Thymus (tissue), 11 donors: ENCODE measurements around the gene ENTHD1. TPM values are rescaled to one million over a fixed set of nuclear protein-coding genes. Genes with fewer than 3 reads are reported as not detected.
A peak's percentile ranks its signal among the peaks of the same experiment; 100 is the strongest.

Experiments
- DNase-seq, 9 donors: peaks; one replicate each; pipeline ENCODE4 v3.0.0-alpha.2; 2013; ENCODE audit warnings: low spot score in 9 of 9, low read depth in 6 of 9, missing footprints in 1 of 9
- H3K27ac ChIP-seq, 2 donors: one replicate each; pipeline ENCODE4 v1.5.1; 2013; ENCODE audit warnings: control low read depth in 1 of 2, low read depth in 1 of 2, low read length in 1 of 2, mild to moderate bottlenecking in 1 of 2, moderate library complexity in 1 of 2
- H3K27me3 ChIP-seq, 2 donors: one replicate each; pipeline ENCODE4 v1.5.1; 2013; ENCODE audit warnings: low read length in 1 of 2; ENCODE audit not compliant: control insufficient read depth in 2 of 2, insufficient read depth in 1 of 2
- H3K36me3 ChIP-seq, 2 donors: one replicate each; pipeline ENCODE4 v1.5.1; 2013; ENCODE audit warnings: low read length in 1 of 2, mild to moderate bottlenecking in 1 of 2, moderate library complexity in 1 of 2; ENCODE audit not compliant: control insufficient read depth in 2 of 2, insufficient read depth in 2 of 2
- H3K4me1 ChIP-seq, 2 donors: one replicate each; pipeline ENCODE4 v1.5.1; 2013; ENCODE audit warnings: low read length in 2 of 2; ENCODE audit not compliant: control insufficient read depth in 2 of 2, insufficient read depth in 2 of 2
- H3K4me3 ChIP-seq, 2 donors: one replicate each; pipeline ENCODE4 v1.5.1; 2013; ENCODE audit warnings: low read length in 2 of 2, control low read depth in 1 of 2, mild to moderate bottlenecking in 1 of 2
- H3K9me3 ChIP-seq, 2 donors: one replicate each; pipeline ENCODE4 v1.5.1; 2013; ENCODE audit warnings: low read length in 1 of 2, mild to moderate bottlenecking in 1 of 2; ENCODE audit not compliant: control insufficient read depth in 2 of 2, insufficient read depth in 1 of 2
- WGBS: extraction: QIAGEN DNeasy Blood & Tissue Kit; methylation state at CpG from one replicate; pipeline ENCODE4 v1.1.7; 2013; 5-methylcytosine and 5-hydroxymethylcytosine counted together
- polyA plus RNA-seq: library from polyadenylated mRNA; stranded (reverse); fragments of 200-250 nt; gene quantifications from one replicate; pipeline ENCODE4 v1.2.3, GENCODE V29; 2013
- total RNA-seq: library from RNA; stranded (reverse); fragments of 120-200 nt; gene quantifications from one replicate; pipeline ENCODE4 v1.2.4, GENCODE V29; 2013
- donor health status: healthy.

ENTHD1 gene
- total and polyA plus RNA-seq, 2 donors, result 0.85 to 1.2 TPM

DNA sequence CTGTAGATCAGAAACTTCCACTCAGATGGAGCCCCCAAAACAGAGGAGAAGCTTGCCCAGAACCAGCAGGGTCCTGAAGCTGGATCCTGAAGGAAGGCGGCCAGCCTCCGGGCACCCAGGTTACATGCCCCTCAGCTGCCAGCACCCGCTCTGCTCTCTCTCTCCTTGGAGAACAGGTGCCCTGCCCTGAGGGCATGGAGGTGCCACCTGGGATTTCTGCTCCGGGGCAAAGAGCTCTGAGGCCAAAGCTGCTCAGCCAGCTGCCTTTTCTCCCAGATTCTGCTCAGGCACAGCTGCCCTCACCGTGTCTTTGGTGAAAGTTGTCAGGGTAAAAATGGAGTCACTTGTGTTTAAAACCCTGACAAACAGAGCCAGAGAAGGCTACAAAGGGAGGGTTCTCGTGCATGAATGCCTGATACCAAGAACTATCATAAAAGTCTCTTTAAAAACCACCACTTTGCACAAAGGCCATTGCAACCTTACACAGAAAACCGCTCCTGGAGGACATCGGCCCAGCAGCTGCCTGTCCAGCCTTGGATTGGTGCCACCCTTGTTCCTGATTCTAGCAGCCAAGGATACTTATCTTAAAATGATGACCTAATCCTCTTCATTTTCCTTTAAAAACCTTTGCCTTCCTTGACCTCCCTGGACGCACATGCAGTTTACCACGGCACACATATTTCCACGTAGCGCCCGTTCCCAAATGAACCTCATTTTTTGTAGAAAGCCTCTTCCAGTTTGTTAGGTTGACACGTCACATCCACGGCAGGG, 183.0 kb downstream of the ENTHD1 start:
- H3K9me3 ChIP-seq, result no peaks in the 10 kb centered on the region
- H3K27ac ChIP-seq, result no peak overlapping the region
- peaks cover 0 to 3% of the 10 kb centered on the region in 2 donors for H3K4me1 ChIP-seq
- H3K27me3 ChIP-seq, result peaks cover 0 to 34% of the 10 kb centered on the region in 2 donors
- 94% methylated on average over 15 of the region's 15 CpGs for WGBS
- no peak for DNase-seq
- no peaks in the 10 kb centered on the region for H3K36me3 ChIP-seq
- H3K4me3 ChIP-seq, result no peak overlapping the region

DNA sequence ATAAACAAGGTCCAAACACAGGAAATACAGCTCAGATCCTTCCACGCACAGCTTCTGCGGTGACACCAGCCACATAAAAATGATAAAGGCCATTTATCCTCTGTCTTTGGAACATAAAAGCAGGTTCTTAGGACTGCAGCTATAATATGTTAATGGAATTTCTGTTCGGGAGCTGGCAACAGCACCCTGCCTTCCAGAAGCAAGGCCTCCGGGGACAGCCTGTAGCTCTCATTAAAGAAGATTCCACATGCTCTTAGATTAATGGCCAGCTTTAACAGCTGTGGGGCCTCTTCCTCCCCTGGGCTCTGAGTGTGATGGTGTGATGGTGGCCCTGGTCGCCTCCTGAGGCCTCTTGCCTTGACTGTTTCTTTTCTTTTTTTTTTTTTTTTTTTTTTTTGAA, 185.7 kb downstream of the ENTHD1 start:
- H3K4me1 ChIP-seq, result peaks cover 0 to 6% of the 10 kb centered on the region in 2 donors
- H3K9me3 ChIP-seq, result no peaks in the 10 kb centered on the region
- peaks cover 0 to 28% of the 10 kb centered on the region in 2 donors for H3K27me3 ChIP-seq
- WGBS, result 95% methylated on average over 5 of the region's 5 CpGs
- no peak for DNase-seq
- no peaks in the 10 kb centered on the region for H3K36me3 ChIP-seq
- H3K27ac ChIP-seq, result no peak overlapping the region
- H3K4me3 ChIP-seq, result no peak overlapping the region

- no peaks in the 10 kb centered on the region for H3K9me3 ChIP-seq
- no peak overlapping the region for H3K4me3 ChIP-seq
- WGBS, result 97% methylated on average over 5 of the region's 5 CpGs
- peaks cover 0 to 25% of the 10 kb centered on the region in 2 donors for H3K27me3 ChIP-seq
- no peaks in the 10 kb centered on the region for H3K36me3 ChIP-seq
- no peak for DNase-seq
- H3K27ac ChIP-seq, result no peak overlapping the region
- H3K4me1 ChIP-seq, result peaks cover 0 to 6% of the 10 kb centered on the region in 2 donors
Measured at GRCh38 chr22:39707351-39707750, 186.2 kb downstream of the ENTHD1 start.

- no peak overlapping the region for H3K4me3 ChIP-seq
- peak overlapping the region in 1 of 2 donors; percentile 31 for H3K27ac ChIP-seq
- H3K36me3 ChIP-seq, result no peaks in the 10 kb centered on the region
- no peak for DNase-seq
- no peaks in the 10 kb centered on the region for H3K9me3 ChIP-seq
- 86% methylated on average over 27 of the region's 27 CpGs for WGBS
- peaks cover 0 to 24% of the 10 kb centered on the region in 2 donors for H3K27me3 ChIP-seq
- H3K4me1 ChIP-seq, result peaks cover 0 to 6% of the 10 kb centered on the region in 2 donors
Measured at GRCh38 chr22:39706376-39707140, 187.0 kb downstream of the ENTHD1 start.

DNA sequence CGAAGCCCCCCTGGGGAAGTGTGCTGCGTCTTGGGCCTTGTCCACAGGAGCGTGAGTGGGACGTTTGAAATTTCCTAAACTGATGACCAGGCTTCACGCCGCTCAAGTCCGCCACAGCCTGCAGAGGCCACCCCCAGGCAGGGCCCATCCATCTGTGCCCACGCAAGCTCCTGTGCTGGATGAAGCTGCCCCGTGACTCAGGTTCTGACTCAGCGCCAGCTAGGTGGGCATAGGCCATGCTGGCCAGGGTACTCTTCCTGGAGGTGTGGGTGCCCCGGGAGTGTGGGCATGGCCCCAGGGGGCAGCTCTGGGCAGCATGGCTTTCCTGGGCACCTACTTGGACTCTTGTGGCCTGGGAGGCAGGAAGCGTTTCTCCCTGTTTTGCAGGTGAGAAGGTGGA, 188.2 kb downstream of the ENTHD1 start:
- Histone ChIP-seq H3K9me3 (no peaks in the 10 kb centered on the region), H3K36me3 (no peaks in the 10 kb centered on the region), H3K4me3 (no peak overlapping the region), H3K27ac (no peak overlapping the region), H3K4me1 (peaks cover 0 to 9% of the 10 kb centered on the region in 2 donors), H3K27me3 (peaks cover 0 to 14% of the 10 kb centered on the region in 2 donors)
- 97% methylated on average over 12 of the region's 12 CpGs for WGBS
- no peak for DNase-seq

DNA sequence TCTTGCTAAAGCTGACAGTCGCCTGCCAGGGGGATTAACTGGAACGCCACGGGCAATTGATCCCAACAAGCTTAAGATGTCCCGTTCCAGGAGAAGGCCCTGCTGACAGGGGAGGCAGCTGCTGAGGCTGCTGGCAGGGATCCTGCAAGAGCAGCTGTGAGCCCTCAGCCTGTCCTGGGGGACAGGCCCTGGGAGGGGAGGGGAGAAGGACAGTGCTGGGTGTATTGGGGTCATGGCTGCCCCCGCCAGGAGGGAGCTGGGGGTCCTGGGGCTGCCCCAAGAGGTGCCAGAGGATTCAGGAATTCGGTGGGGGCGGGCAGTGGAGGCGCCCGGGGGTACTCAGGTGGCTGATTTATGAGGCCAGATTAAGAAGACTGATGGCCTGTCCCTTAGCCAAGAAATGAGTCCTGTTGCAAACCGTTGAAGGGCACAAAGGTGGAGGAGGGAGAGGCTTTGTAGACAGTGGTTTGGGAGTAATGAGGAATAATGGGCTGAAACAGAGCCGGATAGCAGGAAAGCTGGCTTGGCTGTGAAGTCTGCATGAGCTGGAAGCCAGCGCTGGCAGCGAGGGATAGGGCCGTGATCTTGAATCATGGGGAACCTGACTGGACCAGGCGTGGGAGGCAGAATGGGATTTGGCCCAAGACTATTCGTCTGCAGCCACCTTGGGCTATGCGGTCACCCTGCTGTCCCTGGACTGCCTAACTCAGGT, 189.5 kb downstream of the ENTHD1 start:
- Histone ChIP-seq H3K27me3 (peaks cover 0 to 14% of the 10 kb centered on the region in 2 donors), H3K9me3 (no peaks in the 10 kb centered on the region), H3K4me3 (no peak overlapping the region), H3K4me1 (peaks cover 0 to 9% of the 10 kb centered on the region in 2 donors), H3K27ac (no peak overlapping the region), H3K36me3 (no peaks in the 10 kb centered on the region)
- 87% methylated on average over 17 of the region's 17 CpGs for WGBS
- DNase-seq, result peak in 1 of 9 donors; percentile 20

DNA sequence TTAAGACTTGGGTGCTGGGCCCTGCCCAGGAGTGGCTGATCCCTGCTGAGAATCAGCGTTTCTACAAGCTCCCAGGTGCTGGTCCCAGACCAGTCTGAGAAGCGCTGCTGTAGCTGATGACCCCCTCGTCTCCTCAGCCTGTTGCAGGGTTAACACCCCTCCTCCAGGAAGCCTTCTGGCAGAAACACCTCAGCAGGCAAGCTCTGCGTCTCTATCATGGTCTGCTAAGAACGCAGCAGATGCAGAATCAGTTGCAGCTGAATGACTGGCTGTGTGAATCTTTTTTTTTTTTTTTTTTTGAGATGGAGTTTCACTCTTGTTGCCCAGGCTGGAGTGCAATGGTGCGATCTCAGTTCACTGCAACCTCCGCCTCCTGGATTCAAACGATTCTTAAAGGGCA, 190.5 kb downstream of the ENTHD1 start:
- no peak overlapping the region for H3K27ac ChIP-seq
- no peaks in the 10 kb centered on the region for H3K9me3 ChIP-seq
- no peak for DNase-seq
- H3K27me3 ChIP-seq, result peaks cover 0 to 12% of the 10 kb centered on the region in 2 donors
- no peaks in the 10 kb centered on the region for H3K36me3 ChIP-seq
- 88% methylated on average over 8 of the region's 8 CpGs for WGBS
- H3K4me1 ChIP-seq, result peaks cover 0 to 9% of the 10 kb centered on the region in 2 donors
- no peak overlapping the region for H3K4me3 ChIP-seq

DNA sequence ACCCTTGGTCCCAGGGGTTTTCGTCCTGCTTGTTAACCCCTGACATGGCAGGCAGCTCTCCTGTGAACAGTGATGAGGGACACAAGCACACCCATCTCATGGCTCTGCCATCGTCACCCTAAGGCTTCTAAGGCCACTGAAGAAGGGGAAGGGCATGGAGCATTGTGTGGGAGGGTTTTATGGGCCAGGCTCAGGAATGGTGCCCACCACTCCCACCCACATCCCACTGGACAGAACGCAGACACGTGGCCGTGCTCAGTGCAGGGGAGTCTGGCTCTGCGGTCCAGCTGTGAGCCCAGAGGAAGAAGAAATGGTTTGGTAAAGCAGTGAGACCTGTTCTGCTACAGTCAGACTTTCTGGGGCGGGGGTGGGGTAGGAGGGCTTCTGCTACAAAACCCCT, 193.0 kb downstream of the ENTHD1 start:
- H3K27me3 ChIP-seq, result peaks cover 0 to 14% of the 10 kb centered on the region in 2 donors
- H3K27ac ChIP-seq, result no peak overlapping the region
- peaks cover 0 to 6% of the 10 kb centered on the region in 2 donors for H3K4me1 ChIP-seq
- H3K9me3 ChIP-seq, result no peaks in the 10 kb centered on the region
- H3K4me3 ChIP-seq, result no peak overlapping the region
- no peak for DNase-seq
- WGBS, result 90% methylated on average over 7 of the region's 7 CpGs
- H3K36me3 ChIP-seq, result no peaks in the 10 kb centered on the region
